Posterior vena cava (tissue), 2 donors: ENCODE results near the gene FAM200A. TPM values are rescaled to one million over a fixed set of nuclear protein-coding genes. Genes with fewer than 3 reads are reported as not detected.
"Not testable (repeated sequence)": the region's sequence is repeated elsewhere in the genome, so short reads cannot be mapped to it uniquely, and the experiment has no call there.

Experiments used
- DNase-seq: peaks from one replicate; pipeline ENCODE4 v3.0.0-alpha.2; 2020; ENCODE audit warnings: low spot score
- intact Hi-C, 2 donors: fragments of 100-400 bp; cut with DNase I; formaldehyde crosslinking; loops; one replicate each; pipeline versions ENCODE4 v1.14.1 to v1.14.2; 2022 to 2023
- total RNA-seq, 2 donors: library from RNA; stranded (reverse); fragmentation: NEBNext Ultra II Directional; extraction: Animal tissue kit (Norgen Biotek cat#: 25700); gene quantifications; one replicate each; pipeline ENCODE4 v1.2.1, GENCODE V29; 2021
- donor health status: DM: yes; HTN: yes; CAD: no.
- donor health status: DM: yes; HTN: yes; CAD: no.

Gene FAM200A
- total RNA-seq, 2 donors from 2014 or later, result 3.2 to 5.4 TPM

DNA sequence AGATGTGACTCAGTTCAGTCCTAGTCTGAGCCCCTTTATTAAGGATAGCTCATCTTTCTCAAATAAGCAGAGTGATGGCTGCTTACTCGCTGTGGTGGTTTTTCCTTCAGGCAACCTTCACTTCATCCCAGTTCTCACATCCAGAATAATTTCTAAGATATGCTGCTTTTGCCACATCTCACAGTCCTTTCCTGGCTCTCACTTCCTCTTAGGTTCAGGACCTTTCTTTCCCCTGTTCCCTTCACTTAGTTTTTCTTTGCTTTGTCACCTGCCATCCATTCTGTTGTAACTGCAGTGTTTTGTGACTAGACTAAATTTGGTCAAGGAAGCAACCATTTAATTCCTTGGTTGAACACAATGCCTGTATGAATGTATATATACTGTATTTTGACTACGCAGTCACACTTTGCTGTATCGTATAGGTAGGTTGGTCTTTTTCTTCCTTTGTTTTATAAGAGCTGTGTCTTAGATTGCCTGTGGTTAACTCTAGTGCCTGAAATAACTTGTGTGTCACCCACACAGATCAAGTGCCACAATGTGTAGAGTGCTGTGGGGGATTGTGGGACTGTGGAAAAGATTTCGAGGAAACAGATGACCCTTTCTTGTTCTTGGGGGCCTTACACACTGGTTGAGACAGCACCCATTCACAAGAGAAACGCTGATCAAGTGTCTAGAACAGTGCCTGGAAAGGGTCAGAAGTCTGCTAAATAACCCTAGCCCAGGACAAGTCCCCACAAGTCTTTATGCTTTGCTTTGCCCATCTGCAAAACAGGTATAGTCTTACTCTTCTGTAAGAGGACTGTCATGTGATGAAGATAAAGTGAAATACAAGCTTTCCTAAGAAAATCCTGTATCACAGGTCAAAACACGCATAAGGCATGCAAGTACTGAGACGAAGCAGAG lies 9.2 kb upstream of the FAM200A start:
- no peak for DNase-seq
- intact Hi-C loops, result loop anchor here in 1 of 2 donors (10.0 kb wide), 1 partner anchor 76 kb away; no protein-coding TSS in a partner anchor

DNA sequence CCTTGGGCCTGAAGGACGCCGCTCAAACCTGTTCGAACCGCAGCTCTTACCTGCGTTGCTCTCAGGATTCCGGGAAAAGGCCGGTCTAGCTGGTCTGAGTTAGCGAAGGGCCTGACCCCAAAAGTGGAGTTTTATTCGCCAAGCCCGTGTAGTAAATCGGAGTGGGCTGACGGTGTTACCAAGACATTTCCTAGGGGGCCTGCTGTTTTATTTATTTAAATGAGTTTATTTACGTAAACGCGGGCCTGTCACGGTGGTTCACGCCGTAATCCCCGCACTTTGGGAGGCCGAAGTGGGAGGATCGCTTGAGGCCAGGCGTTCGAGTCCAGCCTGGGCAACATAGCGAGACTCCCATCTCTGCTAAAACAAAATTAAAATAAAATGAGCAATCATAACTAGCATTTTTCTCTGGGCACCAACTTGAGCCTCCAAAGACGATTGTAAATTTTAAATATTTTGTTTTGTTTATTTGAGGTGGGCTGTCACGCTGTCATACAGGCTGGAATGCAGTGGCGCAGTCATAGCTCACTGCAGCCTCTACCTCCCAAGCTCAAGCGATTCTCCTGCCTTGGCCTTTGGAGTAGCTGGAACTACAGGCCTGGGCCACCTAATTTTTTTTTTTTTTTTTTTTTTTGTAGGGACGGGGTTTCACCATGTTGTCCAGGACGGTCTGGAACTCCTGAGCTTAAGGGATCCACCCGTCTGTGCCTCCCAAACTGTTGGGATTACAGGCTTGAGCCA lies 7.4 kb upstream of the FAM200A start:
- intact Hi-C loops, result no loop called here
- no peak for DNase-seq

DNA sequence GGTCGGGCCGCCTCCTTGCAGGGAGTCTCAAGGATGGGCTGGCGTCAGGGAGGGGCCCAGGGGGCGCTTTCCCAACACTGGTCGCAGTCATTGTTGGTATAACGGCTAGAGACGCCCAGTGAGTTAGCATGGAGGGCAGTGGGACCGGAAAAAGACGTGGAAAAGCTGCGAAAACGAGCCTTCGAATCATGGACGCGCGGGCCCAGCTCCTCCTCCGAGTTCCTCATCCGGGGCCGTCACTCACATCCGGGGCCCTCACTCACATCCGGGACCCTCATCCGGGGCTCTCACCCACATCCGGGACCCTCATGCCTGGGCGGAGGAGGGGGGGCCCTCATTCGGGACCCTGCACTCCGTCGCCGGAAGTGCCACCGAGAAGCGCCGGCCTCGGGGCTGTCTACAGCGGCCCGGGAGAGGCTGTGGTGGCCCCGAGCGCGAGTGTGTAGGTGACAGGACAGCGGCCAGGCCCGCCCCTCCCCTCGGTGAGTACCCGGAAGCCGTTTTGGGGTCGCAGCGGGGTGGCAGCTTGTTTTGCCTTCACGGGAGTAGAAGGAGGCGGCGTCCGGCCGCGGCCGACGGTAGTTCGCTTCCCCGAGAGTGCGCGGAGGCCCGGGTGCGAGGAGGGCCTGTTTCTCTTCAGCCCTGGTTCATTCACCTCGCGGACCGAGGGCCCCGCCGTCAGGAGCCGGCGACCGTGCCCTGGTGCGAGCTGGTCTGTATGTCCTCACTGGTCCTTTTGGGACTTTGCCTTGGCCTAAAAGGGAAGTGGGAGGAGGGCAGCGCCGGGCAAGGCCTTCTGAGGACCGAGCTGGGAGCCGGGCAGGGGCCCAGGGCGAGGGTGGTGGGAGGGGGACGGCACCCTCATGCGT lies 6.6 kb upstream of the FAM200A start, which contains the start of gene ZNF655:
ZNF655 (plus strand) TSS at position 337 of the 869 bp plus-strand sequence. CDS start 1,918 bp downstream, outside the sequence.
- intact Hi-C loops, result no loop called here
- DNase-seq, result peak; percentile 97

DNA sequence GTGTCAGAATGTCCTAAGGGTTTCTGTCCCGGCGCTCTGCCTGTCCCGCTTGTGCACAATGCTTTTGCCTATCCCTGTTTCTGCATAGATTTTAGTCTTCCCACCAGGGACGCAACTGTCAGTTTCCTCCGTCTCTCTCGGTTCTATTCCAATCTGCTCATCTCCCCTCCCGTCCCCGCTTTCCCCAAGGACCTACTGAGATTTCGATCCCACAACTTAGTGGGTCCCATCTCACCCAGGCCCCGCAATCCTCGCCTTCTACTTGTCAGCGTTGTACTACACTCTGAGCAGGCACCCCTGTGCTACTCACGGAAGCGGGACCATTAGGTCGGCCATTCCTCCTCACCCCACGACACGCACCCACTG lies 6.0 kb upstream of the FAM200A start:
- intact Hi-C loops, result no loop called here
- no peak for DNase-seq

DNA sequence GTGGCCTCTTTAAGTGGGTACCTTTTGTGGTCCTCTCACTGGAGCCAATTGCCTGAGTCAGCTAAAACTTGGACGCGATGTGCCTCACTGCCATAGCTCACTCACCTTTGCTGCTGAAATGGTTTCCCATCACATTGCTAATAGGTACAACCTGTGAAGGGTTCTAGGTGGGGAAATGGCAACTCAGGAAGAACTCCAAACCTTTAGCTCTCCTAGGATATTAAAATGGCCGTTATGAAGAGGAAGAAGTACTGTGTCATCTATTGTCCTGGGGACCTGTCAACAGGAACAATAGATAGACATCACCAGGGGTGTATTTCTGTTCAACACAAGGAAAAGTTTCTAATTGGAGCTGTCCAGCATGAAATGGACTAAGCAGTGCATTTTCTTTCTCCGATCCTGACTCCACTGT lies 5.3 kb upstream of the FAM200A start:
- DNase-seq, result no peak
- intact Hi-C loops, result no loop called here

DNA sequence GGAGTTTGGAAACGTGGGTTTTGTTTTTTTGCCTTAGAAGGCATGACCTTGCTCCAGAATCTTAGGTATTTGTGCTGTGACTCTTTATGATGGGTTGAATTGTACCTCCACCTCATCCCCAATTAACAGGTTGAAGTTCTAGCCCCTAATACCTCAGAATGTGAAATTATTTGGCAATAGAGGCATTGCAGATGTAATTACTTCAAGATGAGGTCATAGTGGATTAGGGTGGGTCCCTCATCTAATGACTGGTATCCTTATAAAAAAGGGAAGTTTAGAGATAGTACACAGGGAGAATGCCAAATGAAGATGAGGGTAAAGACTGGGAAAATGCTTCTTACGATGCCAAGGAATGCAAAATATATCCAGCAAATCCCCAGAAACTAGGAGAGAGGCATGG lies 3.0 kb upstream of the FAM200A start:
- intact Hi-C loops, result no loop called here
- DNase-seq, result no peak

DNA sequence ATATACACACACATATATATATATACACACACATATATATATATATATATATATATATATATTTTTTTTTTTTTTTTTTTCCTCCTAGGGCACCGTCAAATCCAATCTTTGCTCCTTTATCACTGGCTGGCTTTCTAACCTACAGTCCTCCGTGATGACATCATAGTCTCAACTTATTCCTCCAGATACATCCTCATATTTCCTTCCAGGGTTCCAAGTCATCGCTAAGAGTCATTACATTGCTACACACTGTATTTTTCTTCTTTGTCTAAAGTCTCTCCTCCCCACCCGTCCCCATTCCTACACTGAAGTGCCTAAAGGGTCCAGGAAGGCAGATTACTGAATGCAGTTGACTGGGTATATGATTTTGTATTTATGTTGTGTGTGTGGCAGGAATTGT lies 1.1 kb upstream of the FAM200A start:
- intact Hi-C loops, result no loop called here
- no peak for DNase-seq

DNA sequence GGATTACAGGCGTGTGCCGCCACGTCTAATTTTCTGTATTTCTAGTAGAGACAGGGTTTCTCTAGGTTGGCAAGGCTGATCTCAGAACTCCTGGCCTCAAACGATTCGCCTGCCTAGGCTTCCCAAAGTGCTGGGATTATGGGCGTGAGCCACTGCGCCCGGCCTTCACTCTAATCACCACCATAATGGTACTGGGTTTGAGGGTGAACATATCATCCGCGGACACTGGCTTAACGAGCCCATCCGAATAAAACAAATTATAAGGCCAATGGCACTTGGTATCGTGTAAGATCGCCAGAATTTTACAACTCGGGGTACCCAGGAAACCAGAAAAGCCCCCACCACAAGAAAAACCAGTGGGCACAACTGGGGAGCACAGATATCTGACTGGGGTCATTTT lies 580 bp downstream of the FAM200A start:
- no peak for DNase-seq
- intact Hi-C loops, result no loop called here

DNA sequence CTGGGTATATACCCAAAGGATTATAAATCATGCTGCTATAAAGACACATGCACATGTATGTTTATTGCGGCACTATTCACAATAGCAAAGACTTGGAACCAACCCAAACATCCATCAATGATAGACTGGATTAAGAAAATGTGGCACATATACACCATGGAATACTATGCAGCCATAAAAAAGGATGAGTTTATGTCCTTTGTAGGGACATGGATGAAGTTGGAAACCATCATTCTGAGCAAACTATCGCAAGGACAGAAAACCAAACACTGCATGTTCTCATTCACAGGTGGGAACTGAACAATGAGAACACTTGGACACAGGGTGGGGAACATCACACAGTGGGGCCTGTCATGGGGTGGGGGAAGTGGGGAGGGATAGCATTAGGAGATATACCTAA lies 2.4 kb downstream of the FAM200A start:
- intact Hi-C loops, DNase-seq: not testable (repeated sequence)

DNA sequence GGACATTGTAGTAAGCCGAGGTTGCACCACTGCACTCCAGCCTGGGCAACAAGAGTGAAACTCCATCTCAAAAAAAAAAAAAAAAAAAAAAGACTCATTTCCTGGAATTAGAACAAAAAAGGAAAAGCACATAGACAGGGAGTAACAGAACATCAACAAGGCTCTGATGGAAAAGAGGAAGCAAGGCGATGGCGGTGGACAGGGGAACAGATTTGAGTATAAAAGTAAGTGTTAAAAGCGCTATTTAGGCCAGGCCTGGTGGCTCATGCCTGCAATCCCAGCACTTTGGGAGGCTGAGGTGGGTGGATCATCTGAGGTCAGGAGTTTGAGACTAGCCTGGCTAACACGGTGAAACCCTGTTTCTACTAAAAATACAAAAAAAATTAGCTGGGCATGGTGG lies 6.6 kb downstream of the FAM200A start:
- DNase-seq, intact Hi-C loops: not testable (repeated sequence)

DNA sequence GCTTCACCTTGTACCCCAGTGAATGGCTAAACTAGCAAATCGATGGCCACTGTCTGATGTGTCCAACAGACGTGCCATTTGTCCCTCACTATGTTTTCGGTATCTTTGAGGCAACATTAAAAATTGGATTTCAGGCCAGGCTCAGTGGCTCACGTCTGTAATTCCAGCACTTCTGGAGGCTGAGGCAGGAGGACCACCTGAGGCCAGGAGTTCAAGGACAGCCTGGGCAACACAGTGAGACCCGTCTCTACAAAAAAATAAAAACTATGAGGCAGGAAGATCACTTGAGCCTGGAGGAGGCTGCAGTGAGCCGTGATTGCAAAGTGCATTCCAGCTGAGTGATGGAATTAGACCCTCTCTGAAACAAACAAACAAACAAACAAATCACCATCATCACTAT lies 8.0 kb downstream of the FAM200A start:
- DNase-seq, result no peak
- intact Hi-C loops, result no loop called here

DNA sequence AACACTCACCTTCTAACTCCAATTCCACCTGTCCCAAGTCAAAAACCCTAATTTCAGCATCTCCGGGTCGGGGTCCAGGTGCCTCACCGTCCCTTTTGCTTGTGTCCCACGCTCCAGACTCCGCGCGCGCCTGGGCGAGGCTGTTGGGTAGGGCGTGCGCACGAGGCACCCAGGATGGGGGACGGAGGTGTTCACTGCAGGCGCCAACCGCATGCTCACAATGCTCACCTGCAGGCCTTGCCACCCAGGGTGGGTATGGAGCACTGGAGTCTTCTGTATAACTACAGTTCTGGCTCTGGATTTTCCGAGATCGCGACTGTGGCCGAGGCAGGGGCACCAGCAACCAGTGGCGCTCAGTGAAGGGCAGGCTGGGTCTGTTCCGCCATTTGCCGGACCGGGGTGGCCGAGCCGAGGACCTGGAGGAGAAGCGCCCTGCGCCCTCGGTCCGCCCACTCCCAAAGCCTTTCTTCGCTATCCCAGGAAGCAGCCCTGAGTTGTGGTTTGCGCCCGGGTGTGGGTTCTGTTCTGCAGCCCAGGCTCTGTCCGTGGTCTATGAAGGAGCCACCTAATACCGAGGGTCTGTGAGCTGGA lies 8.7 kb downstream of the FAM200A start:
- intact Hi-C loops, result no loop called here
- DNase-seq, result no peak

DNA sequence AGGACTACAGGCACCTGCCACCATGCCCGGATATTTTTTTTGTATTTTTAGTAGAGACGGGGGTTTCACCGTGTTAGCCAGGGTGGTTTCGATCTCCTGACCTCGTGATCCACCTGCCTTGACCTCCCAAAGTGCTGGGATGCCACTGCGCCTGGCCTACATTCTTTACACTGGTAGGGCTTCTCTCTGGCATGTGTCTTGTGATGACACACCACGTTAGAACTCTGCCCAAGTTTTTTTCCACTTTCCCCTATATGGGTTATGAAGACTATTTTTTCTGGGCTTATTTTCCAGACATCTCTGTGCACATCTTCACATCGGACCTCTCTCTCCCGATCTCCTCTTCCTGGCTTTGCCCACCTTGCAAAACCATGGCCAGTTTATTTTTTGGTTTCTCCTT lies 10.7 kb downstream of the FAM200A start:
- no peak for DNase-seq
- intact Hi-C loops, result no loop called here

DNA sequence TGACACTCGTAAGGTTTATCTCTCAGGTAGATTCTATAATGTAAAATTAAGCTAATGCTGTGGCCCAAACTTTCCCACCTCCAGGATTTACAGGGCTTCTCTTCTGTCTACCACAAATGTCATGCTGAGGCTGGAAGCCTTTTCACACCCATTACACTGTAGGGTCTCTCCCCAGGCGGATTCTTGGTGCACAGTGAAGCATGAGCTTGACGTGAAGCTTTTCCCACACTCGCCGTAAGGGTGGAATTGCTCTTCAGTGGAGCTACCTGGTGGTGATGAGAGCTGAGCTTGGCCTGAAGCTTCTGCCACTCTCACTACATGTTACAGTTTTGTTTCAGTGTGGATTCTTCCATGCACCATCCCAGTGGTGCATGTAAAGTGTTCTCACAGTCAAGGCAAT lies 11.4 kb downstream of the FAM200A start:
- intact Hi-C loops, result no loop called here
- no peak for DNase-seq

DNA sequence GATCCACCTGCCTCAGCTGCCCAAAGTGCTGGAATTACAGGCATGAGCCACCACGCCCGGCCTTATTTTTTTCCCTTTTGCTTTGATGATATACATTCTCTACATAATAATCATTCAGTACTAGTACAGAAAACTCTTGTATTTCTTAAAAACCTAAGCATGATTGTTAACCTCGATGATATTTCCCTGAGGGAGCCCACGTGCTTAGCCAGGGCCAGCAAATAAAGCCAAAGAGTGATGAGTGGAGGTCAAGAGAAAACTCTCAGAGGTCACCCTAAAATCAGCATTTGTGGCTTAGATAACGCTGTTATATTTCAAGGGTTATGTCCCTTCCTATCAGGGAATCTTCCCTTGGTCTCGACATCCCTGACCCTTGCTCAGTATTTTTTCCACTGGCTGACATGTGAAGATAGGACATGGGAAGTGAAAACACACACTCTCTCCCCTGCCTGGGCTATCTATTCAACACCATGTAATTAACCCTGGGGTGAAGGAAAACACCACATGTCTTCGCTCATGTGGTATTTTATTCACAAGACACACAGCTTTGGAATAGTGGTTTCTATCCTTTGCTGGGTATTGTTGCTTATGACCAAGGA lies 12.6 kb downstream of the FAM200A start:
- no peak for DNase-seq
- intact Hi-C loops, result loop anchor here in 1 of 2 donors (1.0 kb wide), 1 partner anchor 23 kb away; no protein-coding TSS in a partner anchor

DNA sequence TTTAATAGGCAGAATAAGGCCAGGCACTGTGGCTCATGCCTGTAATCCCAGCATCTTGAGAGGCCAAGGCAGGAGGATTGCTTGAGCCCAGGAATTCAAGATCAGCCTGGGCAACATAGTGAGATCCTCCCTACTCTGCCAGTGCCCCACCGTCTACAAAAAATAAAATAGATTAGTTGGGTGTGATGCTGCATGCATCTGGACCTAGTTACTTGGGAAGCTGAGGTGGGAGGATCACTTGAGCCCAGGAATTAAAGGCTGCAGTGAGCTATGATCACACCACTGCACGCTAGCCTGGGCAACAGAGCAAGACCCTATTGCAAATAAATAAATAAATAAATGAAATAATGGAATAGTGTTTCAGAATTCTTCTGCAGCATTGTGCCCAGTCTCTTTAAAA lies 16.2 kb downstream of the FAM200A start:
- no peak for DNase-seq
- intact Hi-C loops, result no loop called here

DNA sequence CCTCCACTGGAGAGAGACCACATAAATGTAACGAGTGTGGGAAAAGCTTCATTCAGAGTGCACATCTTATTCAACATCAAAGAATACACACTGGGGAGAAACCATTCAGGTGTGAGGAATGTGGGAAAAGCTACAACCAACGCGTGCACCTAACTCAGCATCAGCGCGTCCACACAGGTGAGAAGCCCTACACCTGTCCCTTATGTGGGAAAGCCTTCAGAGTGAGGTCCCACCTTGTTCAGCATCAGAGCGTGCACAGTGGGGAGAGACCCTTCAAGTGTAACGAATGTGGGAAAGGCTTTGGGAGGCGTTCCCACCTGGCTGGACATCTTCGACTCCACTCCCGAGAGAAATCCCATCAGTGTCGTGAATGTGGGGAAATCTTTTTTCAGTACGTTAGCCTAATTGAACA lies 20.6 kb downstream of the FAM200A start:
- intact Hi-C loops, result no loop called here
- DNase-seq, result no peak

DNA sequence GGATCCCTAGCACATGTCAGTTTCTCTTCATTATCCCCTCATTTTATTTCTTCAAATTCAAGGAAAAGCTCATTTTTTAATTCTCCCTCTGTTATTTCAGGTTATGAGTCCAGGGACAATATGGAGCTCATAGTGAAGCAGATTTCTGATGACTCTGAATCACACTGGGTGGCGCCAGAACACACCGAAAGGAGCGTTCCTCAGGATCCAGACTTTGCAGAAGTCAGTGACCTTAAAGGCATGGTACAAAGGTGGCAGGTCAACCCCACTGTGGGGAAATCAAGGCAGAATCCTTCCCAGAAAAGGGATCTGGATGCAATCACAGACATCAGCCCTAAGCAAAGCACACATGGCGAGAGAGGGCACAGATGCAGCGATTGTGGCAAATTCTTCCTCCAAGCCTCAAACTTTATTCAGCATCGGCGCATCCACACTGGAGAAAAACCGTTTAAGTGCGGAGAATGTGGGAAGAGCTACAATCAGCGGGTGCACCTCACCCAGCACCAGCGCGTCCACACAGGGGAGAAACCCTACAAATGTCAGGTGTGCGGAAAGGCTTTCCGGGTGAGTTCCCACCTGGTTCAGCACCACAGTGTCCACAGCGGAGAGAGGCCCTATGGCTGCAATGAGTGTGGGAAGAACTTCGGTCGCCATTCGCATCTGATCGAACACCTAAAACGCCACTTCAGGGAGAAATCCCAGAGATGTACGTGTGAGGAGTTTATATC lies 26.0 kb downstream of the FAM200A start:
- intact Hi-C loops, result no loop called here
- DNase-seq, result no peak
